Endodermal cell (in vitro differentiated cells): ENCODE measurements around the gene RAG2. TPM values are rescaled to one million over a fixed set of nuclear protein-coding genes. Genes with fewer than 3 reads are reported as not detected.

Experiments
- DNase-seq: peaks from one replicate; pipeline ENCODE4 v3.0.0-alpha.2; 2017
- H3K27ac ChIP-seq: 2 replicates; pipeline ENCODE4 v1.5.1; 2013; ENCODE audit warnings: mild to moderate bottlenecking, low read depth, low read length, moderate library complexity
- H3K27me3 ChIP-seq: 2 replicates; pipeline ENCODE4 v1.6.1; 2013; ENCODE audit warnings: mild to moderate bottlenecking, low read length, moderate library complexity; ENCODE audit not compliant: insufficient read depth, control insufficient read depth, poor library complexity, severe bottlenecking
- H3K36me3 ChIP-seq: 2 replicates; pipeline ENCODE4 v1.7.0; 2013; ENCODE audit warnings: mild to moderate bottlenecking, low read length, moderate library complexity; ENCODE audit not compliant: control insufficient read depth, insufficient read depth
- H3K4me1 ChIP-seq: one replicate; pipeline ENCODE4 v1.7.0; 2013; ENCODE audit warnings: low read length; ENCODE audit not compliant: control insufficient read depth, insufficient read depth
- H3K4me3 ChIP-seq: 2 replicates; pipeline ENCODE4 v1.5.1; 2013; ENCODE audit warnings: mild to moderate bottlenecking, low read length, moderate library complexity
- H3K9ac ChIP-seq: 2 replicates; pipeline ENCODE4 v1.6.1; 2013; ENCODE audit warnings: mild to moderate bottlenecking, low read length, moderate library complexity; ENCODE audit not compliant: poor library complexity, severe bottlenecking; ENCODE audit errors: extremely low read depth
- H3K9me3 ChIP-seq: 2 replicates; pipeline ENCODE4 v1.6.1; 2013; ENCODE audit warnings: mild to moderate bottlenecking, low read length, moderate library complexity; ENCODE audit not compliant: control insufficient read depth
- H3K27ac Mint-ChIP-seq: 2 replicates; pipeline ENCODE4 v1.8.0; 2020; ENCODE audit warnings: mixed read lengths
- H3K27me3 Mint-ChIP-seq: 2 replicates; pipeline ENCODE4 v1.8.0; 2021; ENCODE audit warnings: mild to moderate bottlenecking, mixed read lengths; ENCODE audit not compliant: insufficient read depth
- H3K36me3 Mint-ChIP-seq: 2 replicates; pipeline ENCODE4 v1.8.0; 2020; ENCODE audit warnings: low read depth, mixed read lengths
- H3K4me1 Mint-ChIP-seq: 2 replicates; pipeline ENCODE4 v1.8.0; 2020; ENCODE audit warnings: mixed read lengths
- H3K4me3 Mint-ChIP-seq: 2 replicates; pipeline ENCODE4 v1.8.0; 2020; ENCODE audit warnings: mild to moderate bottlenecking, moderate library complexity, mixed read lengths
- H3K9me3 Mint-ChIP-seq: 2 replicates; pipeline ENCODE4 v1.8.0; 2020; ENCODE audit warnings: mild to moderate bottlenecking, mixed read lengths
- WGBS, 2 experiments: methylation state at CpG; one replicate each; pipeline versions ENCODE4 v1.1.5 to v1.1.7; 2013; ENCODE audit warnings: missing lambda C conversion rate in 2 of 2, mixed read lengths in 1 of 2; ENCODE audit not compliant: insufficient coverage in 1 of 2, insufficient read length in 1 of 2; 5-methylcytosine and 5-hydroxymethylcytosine counted together
- total RNA-seq, 2 donors: library from RNA; stranded (reverse); fragmentation: NEBNext Ultra II Directional in 1 of 2; extraction: Animal tissue kit (Norgen Biotek cat#: 25700) in 1 of 2; gene quantifications; 2 replicates in 1 of 2; 3 replicates in 1 of 2; pipeline ENCODE4 v1.2.1, GENCODE V29; 2021
- TF ChIP-seq, protein P1 (sequence below): fragments of 200-600 bp; sonication (generic); conservative IDR thresholded peaks from 2 replicates; pipeline ENCODE4 v1.5.0; 2021; ENCODE audit warnings: antibody characterized with exemption, mild to moderate bottlenecking

Gene RAG2
- total RNA-seq, 2 donors from 2014 or later, result not detected

DNA sequence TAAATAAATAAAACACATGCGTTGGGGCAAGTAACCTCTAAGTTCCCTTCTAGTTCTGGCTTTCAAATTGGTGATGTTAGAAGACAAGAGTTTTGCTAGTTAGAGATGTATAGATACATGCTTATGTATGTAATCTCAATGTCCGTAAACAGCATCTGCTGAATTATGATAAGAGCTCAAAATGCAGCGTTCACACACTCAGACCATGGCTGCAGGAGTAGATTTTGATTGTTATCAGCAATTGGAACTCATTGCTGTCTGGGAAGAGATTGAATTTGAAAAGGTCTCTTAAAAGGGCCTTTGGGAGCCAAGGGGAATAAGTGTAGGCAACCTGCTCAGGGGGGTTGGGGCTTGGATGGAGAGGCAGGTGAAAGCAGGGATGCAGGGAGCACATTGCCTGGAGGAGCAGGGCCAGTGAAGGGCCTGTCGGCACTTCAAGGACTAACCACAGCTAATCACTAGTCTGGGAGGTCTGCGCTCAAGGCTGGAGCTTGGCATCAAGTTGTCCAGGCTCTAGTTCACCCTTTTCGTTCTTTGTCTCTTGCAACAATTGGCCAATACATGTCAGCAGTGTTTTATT is 32.9 kb downstream of the RAG2 start:
- DNase-seq, result no peak
- H3K9me3 Mint-ChIP-seq, result peaks cover under 1% of the 10 kb centered on the region
- H3K27me3 Mint-ChIP-seq, result peaks cover 23% of the 10 kb centered on the region
- H3K4me1 ChIP-seq, result peaks cover 5% of the 10 kb centered on the region
- no peaks in the 10 kb centered on the region for H3K36me3 ChIP-seq
- peaks cover 8% of the 10 kb centered on the region for H3K4me1 Mint-ChIP-seq
- H3K27me3 ChIP-seq, result peaks cover 65% of the 10 kb centered on the region
- TF ChIP-seq, protein P1, sequence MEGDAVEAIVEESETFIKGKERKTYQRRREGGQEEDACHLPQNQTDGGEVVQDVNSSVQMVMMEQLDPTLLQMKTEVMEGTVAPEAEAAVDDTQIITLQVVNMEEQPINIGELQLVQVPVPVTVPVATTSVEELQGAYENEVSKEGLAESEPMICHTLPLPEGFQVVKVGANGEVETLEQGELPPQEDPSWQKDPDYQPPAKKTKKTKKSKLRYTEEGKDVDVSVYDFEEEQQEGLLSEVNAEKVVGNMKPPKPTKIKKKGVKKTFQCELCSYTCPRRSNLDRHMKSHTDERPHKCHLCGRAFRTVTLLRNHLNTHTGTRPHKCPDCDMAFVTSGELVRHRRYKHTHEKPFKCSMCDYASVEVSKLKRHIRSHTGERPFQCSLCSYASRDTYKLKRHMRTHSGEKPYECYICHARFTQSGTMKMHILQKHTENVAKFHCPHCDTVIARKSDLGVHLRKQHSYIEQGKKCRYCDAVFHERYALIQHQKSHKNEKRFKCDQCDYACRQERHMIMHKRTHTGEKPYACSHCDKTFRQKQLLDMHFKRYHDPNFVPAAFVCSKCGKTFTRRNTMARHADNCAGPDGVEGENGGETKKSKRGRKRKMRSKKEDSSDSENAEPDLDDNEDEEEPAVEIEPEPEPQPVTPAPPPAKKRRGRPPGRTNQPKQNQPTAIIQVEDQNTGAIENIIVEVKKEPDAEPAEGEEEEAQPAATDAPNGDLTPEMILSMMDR, result no peak
- H3K36me3 Mint-ChIP-seq, result no peaks in the 10 kb centered on the region
- H3K27ac Mint-ChIP-seq, result no peak overlapping the region
- H3K4me3 Mint-ChIP-seq, result no peak overlapping the region
- H3K4me3 ChIP-seq, result no peak overlapping the region
- no peak overlapping the region for H3K9ac ChIP-seq
- H3K9me3 ChIP-seq, result peaks cover 5% of the 10 kb centered on the region
- H3K27ac ChIP-seq, result no peak overlapping the region
- WGBS, 2 experiments, result 91 to 93% methylated on average over 6 of the region's 6 CpGs

DNA sequence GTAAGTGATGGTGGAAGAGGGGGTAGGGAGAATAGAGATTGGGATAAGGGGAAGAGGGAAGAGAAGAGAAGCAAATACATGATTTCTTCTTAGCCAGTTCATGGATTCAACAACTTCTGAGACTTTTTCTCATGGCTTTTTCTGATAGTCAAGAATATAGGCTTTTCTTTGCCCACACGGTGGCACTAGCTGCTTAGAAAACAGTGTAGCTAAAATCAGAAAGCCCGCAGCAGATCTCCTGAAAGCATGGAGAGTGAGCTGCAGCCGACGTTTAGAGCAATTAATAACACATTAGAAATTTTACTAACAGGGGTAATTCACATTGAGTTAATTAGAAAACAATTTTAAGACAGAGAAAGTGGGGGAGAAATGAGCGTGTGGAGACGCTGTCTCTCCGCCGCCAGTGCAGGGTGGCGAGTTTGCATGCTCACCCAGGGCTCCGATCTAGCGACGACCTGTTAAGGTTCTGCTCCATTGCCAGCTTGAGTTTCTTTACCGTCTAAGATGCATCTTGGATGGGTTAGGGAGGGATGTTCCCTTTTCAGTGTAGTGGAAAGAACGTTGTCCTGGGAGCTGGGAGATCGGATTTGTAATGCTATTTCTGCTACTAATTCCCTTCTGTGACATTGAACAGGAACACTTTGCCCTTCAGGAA is 33.5 kb downstream of the RAG2 start:
- Histone ChIP-seq H3K9me3 (peaks cover 10% of the 10 kb centered on the region), H3K4me1 (peaks cover 5% of the 10 kb centered on the region), H3K36me3 (no peaks in the 10 kb centered on the region), H3K9ac (no peak overlapping the region), H3K4me3 (peak overlapping the region; percentile 22), H3K27me3 (peaks cover 71% of the 10 kb centered on the region), H3K27ac (no peak overlapping the region)
- Mint-ChIP-seq H3K4me3 (peak overlapping the region; percentile 28), H3K4me1 (peaks cover 8% of the 10 kb centered on the region), H3K27ac (no peak overlapping the region), H3K9me3 (peaks cover 5% of the 10 kb centered on the region), H3K27me3 (peaks cover 29% of the 10 kb centered on the region), H3K36me3 (no peaks in the 10 kb centered on the region)
- peak; percentile 81 for DNase-seq
- 43 to 68% methylated on average over 9 to 15 of the region's 15 CpGs for WGBS, 2 experiments
- TF ChIP-seq, protein P1, result peak; percentile 91

DNA sequence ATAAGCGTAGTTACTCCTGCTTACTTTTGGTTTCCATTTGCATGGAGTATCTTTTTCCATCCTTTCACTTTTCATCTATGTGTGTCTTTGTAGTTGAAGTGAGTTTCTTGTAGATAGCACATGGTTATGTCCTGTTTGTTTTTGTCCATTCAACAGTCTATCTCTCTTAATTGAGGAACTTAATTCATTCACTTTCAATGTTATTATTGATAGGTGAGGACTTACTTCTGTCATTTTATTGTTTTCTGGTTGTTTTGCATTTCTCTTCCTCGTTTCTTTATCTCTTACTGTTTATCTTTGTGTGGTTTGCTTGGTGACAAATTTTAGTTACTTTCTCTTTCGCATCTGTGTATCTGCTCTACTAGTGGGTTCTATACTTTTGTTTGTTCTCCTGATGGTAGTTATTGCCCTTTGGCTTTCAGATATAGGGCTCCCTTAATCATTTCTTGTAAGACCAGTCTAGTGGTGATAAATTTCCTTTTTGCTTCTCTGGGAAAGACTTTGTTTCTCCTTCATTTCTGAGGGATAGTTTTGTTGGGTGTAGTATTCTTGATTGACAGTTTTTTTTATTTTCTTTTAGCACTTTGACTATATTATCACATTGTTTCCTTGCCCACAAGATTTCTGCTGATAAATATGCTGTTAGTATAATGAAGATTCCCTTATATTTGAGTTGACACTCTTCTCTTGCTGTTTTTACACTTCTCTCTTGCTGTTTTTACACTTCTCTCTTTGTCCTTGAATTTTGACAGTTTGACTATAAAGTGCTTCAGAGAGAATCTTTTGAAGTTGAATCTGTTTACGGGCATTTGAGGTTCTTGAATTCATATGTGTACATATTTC is 39.2 kb downstream of the RAG2 start:
- H3K9ac ChIP-seq, result no peak overlapping the region
- no peak overlapping the region for H3K27ac ChIP-seq
- peaks cover 3% of the 10 kb centered on the region for H3K4me1 Mint-ChIP-seq
- TF ChIP-seq, protein P1, result no peak
- H3K9me3 Mint-ChIP-seq, result peaks cover 24% of the 10 kb centered on the region
- 90% methylated on average over 4 of the region's 4 CpGs; no CpG with 5 or more reads in 1 of the 2 experiments for WGBS, 2 experiments
- no peak for DNase-seq
- H3K36me3 ChIP-seq, result no peaks in the 10 kb centered on the region
- no peak overlapping the region for H3K27ac Mint-ChIP-seq
- H3K4me3 ChIP-seq, result no peak overlapping the region
- H3K36me3 Mint-ChIP-seq, result peaks cover 4% of the 10 kb centered on the region
- H3K27me3 Mint-ChIP-seq, result peaks cover 26% of the 10 kb centered on the region
- peaks cover 5% of the 10 kb centered on the region for H3K4me1 ChIP-seq
- H3K9me3 ChIP-seq, result peaks cover 25% of the 10 kb centered on the region
- H3K27me3 ChIP-seq, result peaks cover 32% of the 10 kb centered on the region
- H3K4me3 Mint-ChIP-seq, result no peak overlapping the region
